HG02885 (cell line): Measurements from ENCODE around the gene SLC20A1.
A peak's percentile ranks its signal among the peaks of the same experiment; 100 is the strongest.
"Not testable (repeated sequence)": the region's sequence is repeated elsewhere in the genome, so short reads cannot be mapped to it uniquely, and the experiment has no call there.

Experiments
- ATAC-seq: cut with Tn5 transposase; IDR thresholded peaks from one replicate; pipeline ENCODE4 v1.9.1; 2021; ENCODE audit warnings: mild to moderate bottlenecking; ENCODE audit not compliant: unreplicated experiment, poor library complexity

Gene SLC20A1

GRCh38 chr2:112645310-112646101 lies at the start of gene SLC20A1:
TSS of gene SLC20A1 (plus strand) at chr2:112645939. CDS start at chr2:112646829, 890 bp downstream.
- peak; percentile 94 for ATAC-seq

GRCh38 chr2:112597537-112598322 lies 48.0 kb upstream of the SLC20A1 start:
- no peak for ATAC-seq

GRCh38 chr2:112600634-112601033 lies 45.1 kb upstream of the SLC20A1 start:
- no peak for ATAC-seq

- no peak for ATAC-seq
These were observed 44.0 kb upstream of the SLC20A1 start for GRCh38 chr2:112601754-112602153.

- no peak for ATAC-seq
These were observed 42.8 kb upstream of the SLC20A1 start for GRCh38 chr2:112602917-112603316.

GRCh38 chr2:112603731-112604130 lies 42.0 kb upstream of the SLC20A1 start:
- ATAC-seq = no peak

GRCh38 chr2:112604952-112605351 lies 40.8 kb upstream of the SLC20A1 start:
- ATAC-seq = no peak

GRCh38 chr2:112605926-112606325 lies 39.8 kb upstream of the SLC20A1 start:
- ATAC-seq = no peak

GRCh38 chr2:112606547-112606946 lies 39.2 kb upstream of the SLC20A1 start:
- ATAC-seq = no peak

GRCh38 chr2:112607680-112608438 lies 37.9 kb upstream of the SLC20A1 start:
- ATAC-seq = no peak

- not testable (repeated sequence) for ATAC-seq
These were observed 36.4 kb upstream of the SLC20A1 start for GRCh38 chr2:112609320-112609719.

- not testable (repeated sequence) for ATAC-seq
These were observed 33.5 kb upstream of the SLC20A1 start for GRCh38 chr2:112612283-112612682.

- no peak for ATAC-seq
These were observed 31.4 kb upstream of the SLC20A1 start for GRCh38 chr2:112614201-112614840.

GRCh38 chr2:112615051-112615450 lies 30.7 kb upstream of the SLC20A1 start:
- ATAC-seq = no peak

GRCh38 chr2:112615798-112616197 lies 29.9 kb upstream of the SLC20A1 start:
- ATAC-seq = not testable (repeated sequence)

GRCh38 chr2:112618383-112618782 lies 27.4 kb upstream of the SLC20A1 start:
- no peak for ATAC-seq

- ATAC-seq = no peak
These were observed 23.8 kb upstream of the SLC20A1 start for GRCh38 chr2:112621790-112622527.

- ATAC-seq = no peak
These were observed 23.2 kb upstream of the SLC20A1 start for GRCh38 chr2:112622528-112622849.

- peak; percentile 73 for ATAC-seq
These were observed 21.6 kb upstream of the SLC20A1 start for GRCh38 chr2:112623913-112624777.
